ENCODE results near the gene OR6B3. TPM values are rescaled to one million over a fixed set of nuclear protein-coding genes. Genes with fewer than 3 reads are reported as not detected.
"Not testable (repeated sequence)": the region's sequence is repeated elsewhere in the genome, so short reads cannot be mapped to it uniquely, and the experiment has no call there.

The OR6B3 gene
- total RNA-seq, 1 donor from 2014 or later: not detected

DNA sequence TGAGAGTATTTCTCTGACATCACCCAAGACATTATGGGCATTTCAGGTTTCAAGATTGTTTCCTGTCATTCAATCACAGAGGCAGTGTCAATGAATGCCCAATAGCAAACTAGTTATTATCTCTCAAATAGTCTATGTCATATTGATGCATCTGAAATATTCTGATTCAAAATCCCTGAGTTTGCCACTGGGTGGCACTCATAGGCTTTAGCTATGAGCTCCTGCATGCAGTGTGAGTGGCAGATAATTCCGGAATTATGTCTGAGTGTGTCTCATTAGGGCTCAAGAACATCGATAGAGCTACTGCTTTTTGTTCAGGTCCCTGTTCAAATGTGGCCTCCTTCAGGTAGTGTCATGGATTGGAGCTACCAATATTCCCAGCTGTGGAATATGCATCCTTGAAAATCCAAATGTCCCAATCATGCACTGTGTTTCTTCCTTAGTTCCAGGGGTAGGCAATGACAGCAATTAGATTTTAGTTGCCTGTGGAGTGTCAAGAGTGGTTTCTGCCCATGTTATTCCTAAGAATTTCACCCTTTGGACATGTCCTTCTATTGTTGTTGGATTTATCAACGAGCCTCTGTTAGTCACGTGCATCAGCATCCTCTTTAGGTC is 7.8 kb upstream of the OR6B3 start:
- intact Hi-C loops (cut with micrococcal nuclease): loop anchor here (1.0 kb wide), 1 partner anchor 83 kb away; no protein-coding TSS in a partner anchor
- Mint-ChIP-seq H3K4me1 (ENCODE audit: low read depth) (peaks cover 3% of the 10 kb centered on the region), H3K27ac (no peak overlapping the region), H3K4me3 (ENCODE audit: low read depth) (no peak overlapping the region), H3K9me3 (no peaks in the 10 kb centered on the region), H3K27me3 (ENCODE audit: low read depth) (peaks cover 24% of the 10 kb centered on the region), H3K36me3 (ENCODE audit: low read depth) (no peaks in the 10 kb centered on the region)
- DNase-seq (ENCODE audit: low spot score): no peak

DNA sequence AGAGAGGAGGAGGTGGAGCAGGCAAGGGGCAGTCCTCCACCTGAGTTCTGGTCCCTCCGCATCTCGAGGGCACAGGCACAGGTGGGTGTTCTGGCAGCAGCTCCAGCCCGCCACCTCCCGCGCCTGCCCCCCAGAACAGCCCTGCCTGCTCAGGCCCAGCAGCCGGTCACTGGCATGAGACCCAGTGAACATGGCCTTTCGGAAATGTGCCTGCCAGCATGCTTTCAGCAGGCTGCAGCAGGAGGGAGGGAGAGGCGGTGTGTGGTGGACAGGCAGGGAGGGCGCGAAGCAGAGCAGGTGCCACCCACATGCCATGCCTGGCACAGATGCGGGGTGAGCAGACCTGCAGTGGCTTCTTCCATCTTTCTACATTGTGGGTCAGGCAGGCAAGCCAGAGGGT is 3.4 kb upstream of the OR6B3 start:
- peaks cover 13% of the 10 kb centered on the region for H3K27me3 Mint-ChIP-seq (ENCODE audit: low read depth)
- no peak overlapping the region for H3K4me3 Mint-ChIP-seq (ENCODE audit: low read depth)
- H3K4me1 Mint-ChIP-seq (ENCODE audit: low read depth): peaks cover 3% of the 10 kb centered on the region
- no peaks in the 10 kb centered on the region for H3K36me3 Mint-ChIP-seq (ENCODE audit: low read depth)
- no peak overlapping the region for H3K27ac Mint-ChIP-seq
- no peaks in the 10 kb centered on the region for H3K9me3 Mint-ChIP-seq
- DNase-seq (ENCODE audit: low spot score): no peak
- intact Hi-C loops (cut with micrococcal nuclease): no loop called here

DNA sequence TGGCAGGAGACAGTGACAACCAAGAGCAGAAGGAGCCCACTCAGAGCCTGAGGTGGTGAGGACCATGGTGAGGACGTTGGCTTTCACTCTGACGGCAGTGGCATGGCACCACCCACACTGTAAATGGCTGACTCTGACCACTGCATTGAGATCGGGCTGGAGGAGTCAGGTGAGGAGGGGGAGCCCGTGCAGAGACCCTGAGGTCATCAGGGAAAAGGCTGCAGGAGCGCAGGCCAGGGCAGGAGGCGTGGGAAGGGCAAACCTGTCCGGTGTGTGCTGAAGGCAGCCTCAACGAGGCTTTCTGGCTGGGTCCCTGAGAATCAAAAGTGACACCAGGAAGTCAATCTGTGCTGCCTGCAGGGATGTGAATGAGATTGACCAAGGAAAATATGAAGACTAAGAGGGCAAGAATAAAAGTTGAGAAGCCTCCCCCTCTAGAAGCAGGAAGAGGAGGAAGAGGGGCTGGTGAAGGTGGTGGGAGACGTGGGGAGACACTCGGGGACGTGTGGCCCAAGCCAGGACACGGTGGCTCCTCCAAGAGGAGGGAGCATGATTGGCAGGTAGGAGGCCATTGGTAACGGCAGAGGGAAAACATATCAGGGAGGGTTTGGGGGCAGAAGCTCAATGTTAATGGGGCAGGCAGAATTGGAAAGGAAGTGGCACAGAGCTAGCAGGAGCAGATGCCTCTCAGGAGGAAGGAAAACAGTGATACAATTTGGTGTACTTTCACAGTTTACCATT is 2.0 kb upstream of the OR6B3 start:
- no peaks in the 10 kb centered on the region for H3K4me1 Mint-ChIP-seq (ENCODE audit: low read depth)
- H3K27me3 Mint-ChIP-seq (ENCODE audit: low read depth): peaks cover 15% of the 10 kb centered on the region
- H3K36me3 Mint-ChIP-seq (ENCODE audit: low read depth): no peaks in the 10 kb centered on the region
- intact Hi-C loops (cut with micrococcal nuclease): no loop called here
- DNase-seq (ENCODE audit: low spot score): no peak
- no peak overlapping the region for H3K4me3 Mint-ChIP-seq (ENCODE audit: low read depth)
- no peaks in the 10 kb centered on the region for H3K9me3 Mint-ChIP-seq
- H3K27ac Mint-ChIP-seq: no peak overlapping the region

DNA sequence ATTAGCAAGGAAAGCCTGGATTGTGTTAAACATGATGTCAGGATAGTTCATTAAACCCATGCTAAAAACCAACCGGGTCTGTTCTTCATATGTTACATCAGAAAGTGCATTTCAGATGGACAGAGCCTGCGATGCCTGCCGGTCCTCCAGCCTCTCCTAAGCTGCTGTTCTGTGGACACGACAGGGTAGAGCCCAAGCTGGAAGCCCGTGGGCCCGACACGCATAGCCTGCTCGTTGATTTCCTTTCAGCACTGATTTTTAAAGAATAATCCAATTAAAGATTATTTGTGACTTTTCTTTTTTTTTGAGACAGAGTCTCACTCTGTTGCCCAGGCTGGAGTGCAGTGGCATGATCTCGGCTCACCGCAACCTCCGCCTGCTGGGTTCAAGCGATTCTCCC is 797 bp downstream of the OR6B3 start:
- DNase-seq (ENCODE audit: low spot score): no peak
- Mint-ChIP-seq H3K9me3 (no peaks in the 10 kb centered on the region), H3K27ac (no peak overlapping the region), H3K4me3 (ENCODE audit: low read depth) (no peak overlapping the region), H3K27me3 (ENCODE audit: low read depth) (peaks cover 27% of the 10 kb centered on the region), H3K4me1 (ENCODE audit: low read depth) (no peaks in the 10 kb centered on the region), H3K36me3 (ENCODE audit: low read depth) (no peaks in the 10 kb centered on the region)
- intact Hi-C loops (cut with micrococcal nuclease): no loop called here

DNA sequence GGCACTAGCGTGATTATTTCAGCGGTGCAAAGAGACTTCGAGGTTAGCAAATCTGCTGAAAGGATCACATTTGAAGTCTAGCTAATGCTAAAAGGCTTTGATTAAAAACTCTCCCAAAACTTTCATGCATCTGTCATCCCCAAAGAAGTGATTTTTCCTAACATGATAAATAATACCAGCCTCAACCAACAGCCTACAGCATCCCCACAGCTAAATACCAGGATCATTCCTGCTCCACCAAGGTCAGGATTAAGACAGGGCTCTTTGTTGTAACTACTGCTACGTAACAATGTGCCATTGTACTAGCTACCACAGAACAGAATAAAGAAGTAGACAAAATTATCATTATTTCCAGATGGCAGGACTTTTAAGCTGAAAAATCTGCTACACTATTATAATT is 1.6 kb downstream of the OR6B3 start:
- no peaks in the 10 kb centered on the region for H3K36me3 Mint-ChIP-seq (ENCODE audit: low read depth)
- intact Hi-C loops (cut with micrococcal nuclease): no loop called here
- H3K4me1 Mint-ChIP-seq (ENCODE audit: low read depth): no peaks in the 10 kb centered on the region
- peaks cover 27% of the 10 kb centered on the region for H3K27me3 Mint-ChIP-seq (ENCODE audit: low read depth)
- H3K9me3 Mint-ChIP-seq: no peaks in the 10 kb centered on the region
- H3K4me3 Mint-ChIP-seq (ENCODE audit: low read depth): no peak overlapping the region
- no peak overlapping the region for H3K27ac Mint-ChIP-seq
- DNase-seq (ENCODE audit: low spot score): no peak

DNA sequence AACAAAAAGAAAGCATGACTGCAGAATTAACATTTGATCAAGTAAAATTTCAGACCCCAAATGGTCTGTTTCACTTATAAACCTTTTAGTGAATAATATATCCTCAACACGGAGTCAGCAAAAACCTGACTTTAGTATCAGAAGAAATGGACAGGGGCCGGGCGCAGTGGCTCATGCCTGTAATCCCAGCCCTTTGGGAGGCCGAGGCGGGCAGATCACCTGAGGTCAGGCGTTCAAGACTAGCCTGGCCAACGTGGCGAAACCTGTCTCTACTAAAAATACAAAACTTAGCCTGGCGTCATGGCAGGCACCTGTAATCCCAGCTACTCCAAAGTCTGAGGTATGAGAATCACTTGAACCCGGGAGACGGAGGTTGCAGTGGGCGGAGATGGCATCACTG is 3.0 kb downstream of the OR6B3 start:
- H3K4me1 Mint-ChIP-seq (ENCODE audit: low read depth): no peaks in the 10 kb centered on the region
- H3K27ac Mint-ChIP-seq: no peak overlapping the region
- intact Hi-C loops (cut with micrococcal nuclease): no loop called here
- H3K27me3 Mint-ChIP-seq (ENCODE audit: low read depth): peaks cover 25% of the 10 kb centered on the region
- H3K4me3 Mint-ChIP-seq (ENCODE audit: low read depth): no peak overlapping the region
- H3K36me3 Mint-ChIP-seq (ENCODE audit: low read depth): no peaks in the 10 kb centered on the region
- DNase-seq (ENCODE audit: low spot score): no peak
- H3K9me3 Mint-ChIP-seq: no peaks in the 10 kb centered on the region

DNA sequence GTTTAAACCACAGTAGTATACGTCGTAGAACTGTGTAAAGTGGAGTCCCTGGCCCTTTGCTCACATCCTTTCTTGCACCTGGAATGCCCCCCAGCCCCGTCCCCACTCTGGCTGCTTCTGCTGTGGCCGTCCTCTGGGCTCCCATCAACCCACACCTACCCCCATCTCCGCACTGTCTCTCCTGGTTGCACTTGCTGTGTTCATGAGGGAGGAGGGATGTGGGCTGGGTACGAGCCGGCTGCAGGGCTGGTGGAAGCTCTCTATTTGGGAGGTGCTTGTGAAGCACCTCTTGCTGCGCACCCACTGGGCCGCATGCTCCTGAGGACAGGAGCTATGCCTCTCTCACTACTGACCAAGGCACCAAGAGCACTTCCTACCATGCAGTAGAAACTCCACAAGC is 5.1 kb downstream of the OR6B3 start:
- no peak overlapping the region for H3K4me3 Mint-ChIP-seq (ENCODE audit: low read depth)
- no peaks in the 10 kb centered on the region for H3K9me3 Mint-ChIP-seq
- H3K36me3 Mint-ChIP-seq (ENCODE audit: low read depth): no peaks in the 10 kb centered on the region
- peaks cover 17% of the 10 kb centered on the region for H3K27me3 Mint-ChIP-seq (ENCODE audit: low read depth)
- H3K27ac Mint-ChIP-seq: no peak overlapping the region
- DNase-seq (ENCODE audit: low spot score): no peak
- H3K4me1 Mint-ChIP-seq (ENCODE audit: low read depth): no peaks in the 10 kb centered on the region
- intact Hi-C loops (cut with micrococcal nuclease): no loop called here

DNA sequence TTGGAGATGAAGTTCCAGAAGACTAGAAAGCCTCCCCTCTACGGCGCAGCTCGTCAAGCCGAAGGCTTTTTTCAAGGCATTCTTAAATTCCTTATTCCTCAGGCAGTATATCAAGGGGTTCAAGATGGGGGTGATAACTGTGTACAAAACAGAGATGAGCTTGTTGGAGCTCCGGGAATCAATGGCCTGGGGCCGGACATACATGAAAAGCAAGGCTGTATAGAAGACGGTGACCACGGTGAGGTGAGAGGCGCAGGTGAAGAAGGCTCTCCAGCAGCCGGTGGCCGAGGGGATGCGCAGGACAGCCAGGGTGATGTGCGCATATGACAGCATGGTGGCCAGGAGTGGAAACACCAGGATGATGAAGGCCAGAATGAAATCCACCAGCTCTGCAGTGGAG is 8.2 kb downstream of the OR6B3 start:
- no peaks in the 10 kb centered on the region for H3K9me3 Mint-ChIP-seq

DNA sequence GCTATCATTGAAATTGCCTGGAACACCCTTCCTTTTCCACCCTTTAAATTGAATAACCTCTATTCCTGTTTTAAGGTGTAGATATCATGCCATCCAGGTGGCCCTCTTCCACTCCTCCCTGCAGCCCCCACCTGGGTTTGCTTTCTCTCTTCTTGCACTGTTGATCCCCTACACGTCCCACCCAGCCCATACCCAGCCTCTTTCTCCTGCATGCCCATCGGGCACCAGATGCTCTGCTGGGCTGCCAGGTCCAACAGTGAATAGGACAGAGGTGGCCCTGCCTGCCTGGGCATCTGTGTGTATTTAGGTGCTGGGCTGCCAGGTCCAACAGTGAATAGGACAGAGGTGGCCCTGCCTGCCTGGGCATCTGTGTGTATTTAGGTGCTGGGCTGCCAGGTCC is 9.2 kb downstream of the OR6B3 start:
- H3K27ac Mint-ChIP-seq; H3K4me3 Mint-ChIP-seq (ENCODE audit: low read depth); H3K36me3 Mint-ChIP-seq (ENCODE audit: low read depth); H3K4me1 Mint-ChIP-seq (ENCODE audit: low read depth); intact Hi-C loops (cut with micrococcal nuclease); H3K9me3 Mint-ChIP-seq; DNase-seq (ENCODE audit: low spot score): not testable (repeated sequence)
- peaks cover 12% of the 10 kb centered on the region for H3K27me3 Mint-ChIP-seq (ENCODE audit: low read depth)

More for the DNA sequence above, 8.2 kb downstream of the OR6B3 start:
- Mint-ChIP-seq H3K36me3 (ENCODE audit: low read depth) (no peaks in the 10 kb centered on the region), H3K27ac (no peak overlapping the region), H3K27me3 (ENCODE audit: low read depth) (peaks cover 14% of the 10 kb centered on the region), H3K4me3 (ENCODE audit: low read depth) (no peak overlapping the region), H3K4me1 (ENCODE audit: low read depth) (no peaks in the 10 kb centered on the region)
- intact Hi-C loops (cut with micrococcal nuclease): no loop called here
- no peak for DNase-seq (ENCODE audit: low spot score)

DNA sequence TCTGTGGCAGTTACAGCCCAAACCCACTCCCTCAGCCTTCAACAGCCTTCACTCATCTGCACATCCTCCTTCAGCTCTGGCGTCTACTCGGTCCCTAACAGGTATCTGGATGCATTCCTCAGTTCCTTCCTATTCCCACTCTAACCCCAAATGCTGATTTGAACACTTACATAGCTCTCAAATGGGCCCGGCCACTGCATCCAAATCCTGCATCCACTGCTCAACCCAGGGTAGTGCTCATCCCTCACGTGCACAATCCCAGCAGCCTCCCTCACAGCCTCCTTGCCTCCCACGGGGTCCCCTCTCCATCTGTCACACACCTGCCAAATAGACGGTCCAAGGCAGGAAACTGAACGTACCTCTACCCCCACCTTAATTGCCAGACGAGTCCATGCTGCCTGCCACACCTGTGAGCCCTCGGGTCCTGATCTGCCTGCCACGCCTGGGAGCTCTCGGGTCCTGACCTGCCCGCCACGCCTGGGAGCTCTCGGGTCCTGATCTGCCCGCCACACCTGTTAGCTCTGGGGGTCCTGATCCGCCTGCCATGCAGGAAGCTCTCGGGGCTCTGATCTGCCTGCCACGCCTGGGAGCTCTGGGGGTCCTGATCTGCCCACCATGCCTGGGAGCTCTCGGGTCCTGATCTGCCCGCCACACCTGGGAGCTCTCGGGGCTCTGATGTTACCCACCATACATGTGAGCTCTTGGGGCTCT is 9.9 kb downstream of the OR6B3 start:
- Mint-ChIP-seq H3K36me3 (ENCODE audit: low read depth) (no peaks in the 10 kb centered on the region), H3K27me3 (ENCODE audit: low read depth) (peaks cover 7% of the 10 kb centered on the region), H3K9me3 (no peaks in the 10 kb centered on the region), H3K27ac (no peak overlapping the region), H3K4me1 (ENCODE audit: low read depth) (no peaks in the 10 kb centered on the region), H3K4me3 (ENCODE audit: low read depth) (no peak overlapping the region)
- no peak for DNase-seq (ENCODE audit: low spot score)
- intact Hi-C loops (cut with micrococcal nuclease): no loop called here

DNA sequence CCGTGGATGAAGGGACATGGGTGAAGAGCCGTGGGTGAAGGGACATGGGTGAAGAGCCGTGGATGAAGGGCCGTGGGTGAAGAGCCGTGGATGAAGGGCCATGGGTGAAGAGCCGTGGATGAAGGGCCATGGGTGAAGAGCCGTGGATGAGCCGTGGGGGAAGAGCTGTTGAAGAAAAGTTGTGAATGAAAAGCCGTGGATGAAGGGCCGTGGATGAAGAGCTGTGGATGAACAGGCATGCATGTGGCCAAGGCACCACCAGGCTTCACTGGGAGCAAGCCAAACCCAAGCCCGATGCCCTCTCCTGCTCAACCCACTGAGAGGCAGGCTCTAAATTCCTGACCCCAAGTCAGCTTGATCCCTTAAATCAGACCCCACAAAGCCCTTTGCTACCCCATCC is 10.6 kb downstream of the OR6B3 start:
- H3K9me3 Mint-ChIP-seq: no peaks in the 10 kb centered on the region
- no peaks in the 10 kb centered on the region for H3K36me3 Mint-ChIP-seq (ENCODE audit: low read depth)
- H3K4me1 Mint-ChIP-seq (ENCODE audit: low read depth): no peaks in the 10 kb centered on the region
- no peak for DNase-seq (ENCODE audit: low spot score)
- H3K27me3 Mint-ChIP-seq (ENCODE audit: low read depth): peaks cover 3% of the 10 kb centered on the region
- intact Hi-C loops (cut with micrococcal nuclease): no loop called here
- no peak overlapping the region for H3K4me3 Mint-ChIP-seq (ENCODE audit: low read depth)
- no peak overlapping the region for H3K27ac Mint-ChIP-seq

DNA sequence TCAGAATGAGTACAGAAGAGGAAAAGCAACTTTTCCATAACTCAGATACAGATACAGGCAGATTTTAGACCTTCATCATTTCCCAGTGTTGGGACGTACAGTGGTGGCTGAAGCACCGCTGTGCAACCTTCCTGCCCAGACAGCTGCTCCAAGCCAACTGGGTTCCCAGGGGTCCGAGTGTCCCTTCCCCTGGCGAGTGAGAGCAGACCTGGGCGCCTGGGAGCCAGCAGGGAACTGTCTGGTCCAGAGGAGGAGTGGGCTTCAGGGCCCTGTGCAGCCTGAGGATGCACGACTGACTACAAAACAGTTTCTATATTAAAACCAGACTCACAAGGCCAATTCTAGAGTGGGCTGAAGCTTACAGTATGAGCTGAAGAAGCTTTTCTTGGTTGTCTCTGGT is 12.0 kb downstream of the OR6B3 start:
- H3K4me3 Mint-ChIP-seq (ENCODE audit: low read depth): no peak overlapping the region
- no peak for DNase-seq (ENCODE audit: low spot score)
- H3K9me3 Mint-ChIP-seq: no peaks in the 10 kb centered on the region
- no peak overlapping the region for H3K27ac Mint-ChIP-seq
- no peaks in the 10 kb centered on the region for H3K4me1 Mint-ChIP-seq (ENCODE audit: low read depth)
- no peaks in the 10 kb centered on the region for H3K36me3 Mint-ChIP-seq (ENCODE audit: low read depth)
- intact Hi-C loops (cut with micrococcal nuclease): no loop called here
- peaks cover 9% of the 10 kb centered on the region for H3K27me3 Mint-ChIP-seq (ENCODE audit: low read depth)

DNA sequence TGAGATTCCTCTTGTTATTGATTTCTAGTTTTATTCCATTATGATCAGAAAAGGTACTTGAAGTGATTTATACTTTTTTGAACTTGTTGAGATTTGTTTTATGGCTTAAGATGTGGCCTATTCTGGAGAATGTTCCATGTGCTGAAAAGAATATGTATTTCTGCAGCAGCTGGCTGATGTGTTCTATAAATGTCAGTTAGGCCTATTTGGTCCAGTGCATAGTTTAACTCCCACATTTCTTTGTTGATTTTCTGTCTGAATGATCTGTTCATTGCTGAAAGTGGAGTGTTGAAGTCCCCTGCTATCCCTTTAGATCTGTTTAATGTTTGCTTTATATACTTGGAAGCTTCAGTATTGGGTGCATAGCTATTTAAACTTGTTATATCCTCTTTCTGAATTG is 16.0 kb downstream of the OR6B3 start:
- DNase-seq (ENCODE audit: low spot score): no peak
- no peaks in the 10 kb centered on the region for H3K4me1 Mint-ChIP-seq (ENCODE audit: low read depth)
- no peak overlapping the region for H3K4me3 Mint-ChIP-seq (ENCODE audit: low read depth)
- intact Hi-C loops (cut with micrococcal nuclease): no loop called here
- no peaks in the 10 kb centered on the region for H3K36me3 Mint-ChIP-seq (ENCODE audit: low read depth)
- H3K9me3 Mint-ChIP-seq: no peaks in the 10 kb centered on the region
- no peak overlapping the region for H3K27ac Mint-ChIP-seq
- H3K27me3 Mint-ChIP-seq (ENCODE audit: low read depth): peaks cover 31% of the 10 kb centered on the region

Measured in activated T-helper 2 cell treated with anti-CD3 and anti-CD28 coated beads, Interferon-gamma antibody, Interleukin-2, Interleukin-4, amounts not matched to agents 10 μg/mL and 5 μg/mL and 100 μg/mL, durations not matched to agents 14 hours and 24 hours and 36 hours (primary cell).